GM12878 (cell line): ENCODE data around the gene ZNF581. TPM values are rescaled to one million over a fixed set of nuclear protein-coding genes. Genes with fewer than 3 reads are reported as not detected.

Experiments used
- ETV6 ChIP-seq, 2 experiments: fragments of 450-650 bp in 1 of 2; IDR thresholded peaks in 1 of 2; conservative IDR thresholded peaks in 1 of 2; 2 replicates each; pipeline ENCODE4 v1.6.1; 2014; ENCODE audit warnings: antibody characterized with exemption in 1 of 2, borderline replicate concordance in 1 of 2, low read depth in 1 of 2, mild to moderate bottlenecking in 1 of 2, moderate library complexity in 1 of 2
- FOXK2 ChIP-seq: fragments of 450-650 bp; IDR thresholded peaks from 2 replicates; pipeline ENCODE4 v1.6.1; 2017; ENCODE audit warnings: mild to moderate bottlenecking, moderate library complexity
- JUND ChIP-seq: IDR thresholded peaks from 2 replicates; pipeline ENCODE4 v1.6.1; 2012; ENCODE audit warnings: low read depth, mild to moderate bottlenecking, low read length, improper control_type of control experiment, moderate library complexity
- KLF5 ChIP-seq: fragments of 450-650 bp; IDR thresholded peaks from 2 replicates; pipeline ENCODE4 v1.6.1; 2014; ENCODE audit warnings: mild to moderate bottlenecking; ENCODE audit not compliant: partially characterized antibody
- LARP7 ChIP-seq: fragments of 450-650 bp; IDR thresholded peaks from 2 replicates; pipeline ENCODE4 v1.6.1; 2017; ENCODE audit warnings: mild to moderate bottlenecking
- MYB ChIP-seq: fragments of 150-350 bp; IDR thresholded peaks from 2 replicates; pipeline ENCODE4 v1.6.1; 2014; ENCODE audit warnings: mild to moderate bottlenecking, low read depth, low read length, borderline replicate concordance
- POLR2A ChIP-seq: IDR thresholded peaks from 2 replicates; pipeline ENCODE4 v1.6.1; 2011; ENCODE audit warnings: low read depth, mild to moderate bottlenecking, low read length
- RAD21 ChIP-seq: IDR thresholded peaks from 2 replicates; pipeline ENCODE4 v1.6.1; 2011; ENCODE audit warnings: mild to moderate bottlenecking, low read depth, low read length, moderate library complexity; ENCODE audit not compliant: insufficient read depth
- RELB ChIP-seq: fragments of 450-650 bp; IDR thresholded peaks from 2 replicates; pipeline ENCODE4 v1.6.1; 2017; ENCODE audit warnings: low read depth, mild to moderate bottlenecking, moderate library complexity
- REST ChIP-seq: IDR thresholded peaks from 2 replicates; pipeline ENCODE4 v1.6.1; 2012; ENCODE audit warnings: mild to moderate bottlenecking, low read depth, low read length
- RFX5 ChIP-seq: IDR thresholded peaks from 2 replicates; pipeline ENCODE4 v1.6.1; 2011; ENCODE audit warnings: low read depth, low read length, improper control_type of control experiment
- ZNF384 ChIP-seq: IDR thresholded peaks from 2 replicates; pipeline ENCODE4 v1.6.1; 2012; ENCODE audit warnings: low read depth, mild to moderate bottlenecking, low read length, improper control_type of control experiment, borderline replicate concordance
- polyA plus RNA-seq, 11 experiments: library from polyadenylated mRNA; depleted of rRNA in 4 of 11; unstranded in 6 of 11; stranded (reverse) in 5 of 11; fragments of >200 nt; fragmentation: Nextera tagmentation in 4 of 11; fragmentation: Illumina TruSeq in 1 of 11; extraction: Ambion mirVana in 4 of 11; extraction: Trizol in 1 of 11; gene quantifications; 1 replicate in 1 of 11; 2 replicates in 10 of 11; pipeline versions ENCODE4 v1.2.1 to v1.2.3, GENCODE V29; 2011 to 2016; ENCODE audit warnings: inconsistent platforms in 2 of 11, missing spikeins in 2 of 11, low read depth in 1 of 11
- total RNA-seq, 4 experiments: library from RNA; depleted of rRNA in 3 of 4; stranded (reverse); fragments of >200 nt in 3 of 4; fragmentation: Illumina TruSeq in 1 of 4; extraction: Trizol in 1 of 4; gene quantifications; 2 replicates each; pipeline versions ENCODE4 v1.2.1 to v1.2.3, GENCODE V29; 2013 to 2021
- TF ChIP-seq, protein P1 (sequence below): fragments of 450-650 bp; formaldehyde crosslinking; IDR thresholded peaks from 2 replicates; pipeline ENCODE4 v1.4.0; 2020; ENCODE audit warnings: mild to moderate bottlenecking, moderate library complexity
- TF ChIP-seq, protein P2 (sequence below): fragments of 450-650 bp; conservative IDR thresholded peaks from 2 replicates; pipeline ENCODE4 v1.6.1; 2017; ENCODE audit warnings: mild to moderate bottlenecking, moderate library complexity

ZNF581 gene
- total and polyA plus RNA-seq, 10 of the 15 experiments (the other 5 are each of a cell fraction or from before 2014, with no cell fraction given): 4.7 to 45.4 (median 22.2) TPM

- TF ChIP-seq ETV6 (conservative IDR thresholded peaks at IDR 0.05 in 1 of 2, IDR thresholded peaks at IDR 0.05 in 1 of 2; ENCODE audit: borderline replicate concordance in 1 of 2, low read depth in 1 of 2) (peak in 1 of 2 experiments; percentile 18; a peak in 1 of 4 replicates), REST (no peak), KLF5 (no peak), LARP7 (no peak; the same call in 1 of the 2 replicates), RAD21 (no peak), JUND (no peak), ZNF384 (no peak), POLR2A (peak; percentile 84), RELB (peak; percentile 99), RFX5 (no peak), MYB (no peak), FOXK2 (no peak)
- TF ChIP-seq, protein P1, sequence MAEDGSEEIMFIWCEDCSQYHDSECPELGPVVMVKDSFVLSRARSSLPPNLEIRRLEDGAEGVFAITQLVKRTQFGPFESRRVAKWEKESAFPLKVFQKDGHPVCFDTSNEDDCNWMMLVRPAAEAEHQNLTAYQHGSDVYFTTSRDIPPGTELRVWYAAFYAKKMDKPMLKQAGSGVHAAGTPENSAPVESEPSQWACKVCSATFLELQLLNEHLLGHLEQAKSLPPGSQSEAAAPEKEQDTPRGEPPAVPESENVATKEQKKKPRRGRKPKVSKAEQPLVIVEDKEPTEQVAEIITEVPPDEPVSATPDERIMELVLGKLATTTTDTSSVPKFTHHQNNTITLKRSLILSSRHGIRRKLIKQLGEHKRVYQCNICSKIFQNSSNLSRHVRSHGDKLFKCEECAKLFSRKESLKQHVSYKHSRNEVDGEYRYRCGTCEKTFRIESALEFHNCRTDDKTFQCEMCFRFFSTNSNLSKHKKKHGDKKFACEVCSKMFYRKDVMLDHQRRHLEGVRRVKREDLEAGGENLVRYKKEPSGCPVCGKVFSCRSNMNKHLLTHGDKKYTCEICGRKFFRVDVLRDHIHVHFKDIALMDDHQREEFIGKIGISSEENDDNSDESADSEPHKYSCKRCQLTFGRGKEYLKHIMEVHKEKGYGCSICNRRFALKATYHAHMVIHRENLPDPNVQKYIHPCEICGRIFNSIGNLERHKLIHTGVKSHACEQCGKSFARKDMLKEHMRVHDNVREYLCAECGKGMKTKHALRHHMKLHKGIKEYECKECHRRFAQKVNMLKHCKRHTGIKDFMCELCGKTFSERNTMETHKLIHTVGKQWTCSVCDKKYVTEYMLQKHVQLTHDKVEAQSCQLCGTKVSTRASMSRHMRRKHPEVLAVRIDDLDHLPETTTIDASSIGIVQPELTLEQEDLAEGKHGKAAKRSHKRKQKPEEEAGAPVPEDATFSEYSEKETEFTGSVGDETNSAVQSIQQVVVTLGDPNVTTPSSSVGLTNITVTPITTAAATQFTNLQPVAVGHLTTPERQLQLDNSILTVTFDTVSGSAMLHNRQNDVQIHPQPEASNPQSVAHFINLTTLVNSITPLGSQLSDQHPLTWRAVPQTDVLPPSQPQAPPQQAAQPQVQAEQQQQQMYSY (CRISPR knock-in tag): no peak
- TF ChIP-seq, protein P2, sequence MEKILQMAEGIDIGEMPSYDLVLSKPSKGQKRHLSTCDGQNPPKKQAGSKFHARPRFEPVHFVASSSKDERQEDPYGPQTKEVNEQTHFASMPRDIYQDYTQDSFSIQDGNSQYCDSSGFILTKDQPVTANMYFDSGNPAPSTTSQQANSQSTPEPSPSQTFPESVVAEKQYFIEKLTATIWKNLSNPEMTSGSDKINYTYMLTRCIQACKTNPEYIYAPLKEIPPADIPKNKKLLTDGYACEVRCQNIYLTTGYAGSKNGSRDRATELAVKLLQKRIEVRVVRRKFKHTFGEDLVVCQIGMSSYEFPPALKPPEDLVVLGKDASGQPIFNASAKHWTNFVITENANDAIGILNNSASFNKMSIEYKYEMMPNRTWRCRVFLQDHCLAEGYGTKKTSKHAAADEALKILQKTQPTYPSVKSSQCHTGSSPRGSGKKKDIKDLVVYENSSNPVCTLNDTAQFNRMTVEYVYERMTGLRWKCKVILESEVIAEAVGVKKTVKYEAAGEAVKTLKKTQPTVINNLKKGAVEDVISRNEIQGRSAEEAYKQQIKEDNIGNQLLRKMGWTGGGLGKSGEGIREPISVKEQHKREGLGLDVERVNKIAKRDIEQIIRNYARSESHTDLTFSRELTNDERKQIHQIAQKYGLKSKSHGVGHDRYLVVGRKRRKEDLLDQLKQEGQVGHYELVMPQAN: peak; percentile 77
These were observed at the start of gene ZNF581 (continued) for GRCh38 chr19:55643003-55643886.
